ENCODE data around the gene ELL2.

DNA sequence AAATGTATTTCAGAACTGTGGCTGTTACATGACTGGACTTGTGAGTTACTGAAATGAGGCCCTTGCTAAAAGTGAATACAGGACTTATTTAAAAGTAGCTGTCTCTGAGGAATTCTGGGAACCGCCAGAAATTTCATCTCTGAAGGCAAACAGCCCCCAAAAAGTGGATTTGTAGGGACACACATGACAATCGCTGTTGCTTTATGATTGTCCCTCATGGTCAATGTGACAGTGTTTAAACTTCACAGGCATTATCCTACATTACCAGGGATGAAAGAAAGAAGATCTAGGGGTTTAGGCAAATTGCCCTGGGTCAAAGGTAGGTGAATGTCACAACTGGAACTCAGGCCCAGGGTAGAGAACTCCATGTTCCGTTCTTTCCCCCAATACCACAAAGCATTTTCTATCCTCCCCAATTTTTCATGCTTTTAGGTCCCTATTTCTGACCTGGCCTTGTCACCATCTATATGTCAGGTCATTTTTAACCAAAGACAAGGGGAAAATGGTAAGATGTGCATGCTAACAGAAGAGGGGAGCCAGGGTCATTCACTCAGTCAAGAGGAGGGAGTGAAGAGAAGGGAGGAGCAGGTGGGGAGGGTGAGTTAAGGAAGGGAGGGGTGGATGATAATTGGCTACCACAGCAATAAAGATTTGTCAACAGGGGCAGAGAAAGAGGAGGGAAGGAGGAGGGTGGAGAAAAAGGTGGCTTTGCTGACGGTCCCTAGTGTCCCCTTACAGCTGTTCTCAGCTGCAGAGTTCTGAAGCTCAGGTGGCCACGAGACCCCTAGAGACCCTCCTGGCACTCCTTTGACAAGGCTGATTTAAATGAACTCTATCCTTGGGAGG, 81.3 kb downstream of the ELL2 start:
- TF ChIP-seq, protein P1, sequence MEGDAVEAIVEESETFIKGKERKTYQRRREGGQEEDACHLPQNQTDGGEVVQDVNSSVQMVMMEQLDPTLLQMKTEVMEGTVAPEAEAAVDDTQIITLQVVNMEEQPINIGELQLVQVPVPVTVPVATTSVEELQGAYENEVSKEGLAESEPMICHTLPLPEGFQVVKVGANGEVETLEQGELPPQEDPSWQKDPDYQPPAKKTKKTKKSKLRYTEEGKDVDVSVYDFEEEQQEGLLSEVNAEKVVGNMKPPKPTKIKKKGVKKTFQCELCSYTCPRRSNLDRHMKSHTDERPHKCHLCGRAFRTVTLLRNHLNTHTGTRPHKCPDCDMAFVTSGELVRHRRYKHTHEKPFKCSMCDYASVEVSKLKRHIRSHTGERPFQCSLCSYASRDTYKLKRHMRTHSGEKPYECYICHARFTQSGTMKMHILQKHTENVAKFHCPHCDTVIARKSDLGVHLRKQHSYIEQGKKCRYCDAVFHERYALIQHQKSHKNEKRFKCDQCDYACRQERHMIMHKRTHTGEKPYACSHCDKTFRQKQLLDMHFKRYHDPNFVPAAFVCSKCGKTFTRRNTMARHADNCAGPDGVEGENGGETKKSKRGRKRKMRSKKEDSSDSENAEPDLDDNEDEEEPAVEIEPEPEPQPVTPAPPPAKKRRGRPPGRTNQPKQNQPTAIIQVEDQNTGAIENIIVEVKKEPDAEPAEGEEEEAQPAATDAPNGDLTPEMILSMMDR (IDR thresholded peaks at IDR 0.05), result no peak
- TF ChIP-seq EZH2 (IDR thresholded peaks at IDR 0.05; ENCODE audit: borderline replicate concordance, insufficient read depth, low read depth, low read length, poor library complexity, severe bottlenecking), result no peak
